Measurements from ENCODE around the gene CCDC88B.
A peak's percentile ranks its signal among the peaks of the same experiment; 100 is the strongest.

The CCDC88B gene

DNA sequence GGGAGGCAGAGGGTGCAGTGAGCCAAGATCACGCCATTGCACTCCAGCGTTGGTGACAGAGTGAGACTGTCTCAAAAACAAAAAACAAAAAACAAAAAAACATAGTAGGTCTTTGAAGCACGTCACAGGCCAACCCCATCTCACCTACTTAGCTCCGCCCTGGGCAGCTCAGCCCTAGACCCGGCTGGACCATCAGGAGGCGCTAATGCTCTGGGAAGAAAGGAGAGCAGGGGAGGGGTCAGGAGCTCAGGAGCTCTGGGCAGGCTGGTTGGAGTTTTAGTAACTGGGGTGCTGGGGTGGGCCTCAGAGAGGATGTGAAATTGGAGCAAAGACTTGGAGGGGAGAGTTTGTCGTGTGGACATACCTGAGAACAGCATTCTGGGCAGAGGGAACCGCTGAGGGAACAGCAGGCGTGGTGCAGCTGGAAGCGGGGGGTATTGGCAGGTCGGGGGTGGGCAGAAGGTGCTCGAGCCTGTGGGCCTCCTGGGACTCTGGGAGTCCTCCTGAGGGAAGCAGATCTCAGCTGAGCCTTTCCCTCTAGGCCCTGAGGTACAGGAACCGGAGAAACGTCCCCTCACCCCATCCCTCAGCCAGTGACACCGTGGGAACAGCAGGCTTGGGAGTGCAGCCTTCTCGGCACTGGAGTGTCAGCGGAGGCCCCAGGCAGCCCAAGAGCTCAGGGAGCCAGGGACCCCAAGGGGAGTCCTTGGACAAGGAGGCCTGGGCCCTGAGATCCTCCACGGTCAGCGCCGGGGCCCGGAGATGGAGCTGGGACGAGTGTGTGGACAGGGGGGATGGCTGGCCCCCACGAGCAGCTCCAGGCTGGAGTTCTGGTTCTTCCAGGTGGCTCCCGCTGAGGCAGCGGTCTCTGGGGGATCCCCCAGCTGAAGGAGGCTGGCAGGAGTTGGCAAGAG is 16.8 kb downstream of the CCDC88B start:
- Histone ChIP-seq H3K4me1 (ENCODE audit: control insufficient read depth, low read depth, low read length) (peaks cover 10% of the 10 kb centered on the region), H3K18ac (ENCODE audit: low read length) (no peak overlapping the region), H4K5ac (ENCODE audit: low read length) (no peak overlapping the region), H3K79me2 (ENCODE audit: control insufficient read depth, insufficient read depth, low read length) (no peaks in the 10 kb centered on the region), H3K4ac (ENCODE audit: low read depth, low read length) (no peak overlapping the region), H3K23ac (ENCODE audit: low read length) (no peak overlapping the region), H2BK5ac (ENCODE audit: low read length) (no peak overlapping the region), H3K56ac (ENCODE audit: low read length) (peak overlapping the region; percentile 58), H4K8ac (ENCODE audit: low read depth, low read length) (no peak overlapping the region), H3K27ac (ENCODE audit: low read depth, low read length) (no peak overlapping the region), H2AK5ac (ENCODE audit: low read length) (no peak overlapping the region), H3K27me3 (ENCODE audit: insufficient read depth, low read length, poor library complexity) (no peaks in the 10 kb centered on the region), H3K4me2 (ENCODE audit: low read length) (no peak overlapping the region), H3K9ac (ENCODE audit: low read length) (peak overlapping the region; percentile 23), H2BK15ac (replicated peaks; ENCODE audit: low read depth) (no peak overlapping the region), H3K36me3 (ENCODE audit: control insufficient read depth, insufficient read depth, low read length) (no peaks in the 10 kb centered on the region), H3K4me3 (ENCODE audit: low read length) (no peak overlapping the region), H3K79me1 (ENCODE audit: low read length) (peaks cover 4% of the 10 kb centered on the region), H2BK120ac (ENCODE audit: low read depth, low read length) (no peak overlapping the region)
- peak; percentile 94 for DNase-seq
- no CpG with 5 or more reads among the region's 25 CpGs for WGBS (ENCODE audit: extremely low coverage, insufficient coverage, low lambda C conversion rate)

DNA sequence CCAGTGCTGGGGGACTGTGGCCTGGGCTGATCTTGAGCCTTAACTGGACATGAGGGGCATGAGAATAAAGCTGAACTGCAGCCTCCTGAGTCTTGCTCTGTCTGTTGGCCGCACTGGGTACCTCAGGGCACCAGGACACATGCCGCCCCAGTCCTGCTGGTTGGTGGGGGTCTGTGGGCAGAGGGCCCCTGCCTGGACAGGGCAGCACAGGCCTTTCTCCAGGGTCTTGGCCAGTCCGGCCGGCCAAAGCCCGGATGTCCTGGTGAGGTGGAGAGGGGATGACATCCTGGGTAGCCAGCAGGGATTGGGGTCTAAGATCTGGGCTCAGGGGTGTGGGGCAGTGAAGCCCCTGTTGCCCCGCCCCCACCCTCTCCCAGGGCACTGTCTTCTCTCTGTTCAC is 17.4 kb downstream of the CCDC88B start:
- no peak overlapping the region for H3K23ac ChIP-seq (ENCODE audit: low read length)
- H3K27ac ChIP-seq (ENCODE audit: low read depth, low read length) = no peak overlapping the region

DNA sequence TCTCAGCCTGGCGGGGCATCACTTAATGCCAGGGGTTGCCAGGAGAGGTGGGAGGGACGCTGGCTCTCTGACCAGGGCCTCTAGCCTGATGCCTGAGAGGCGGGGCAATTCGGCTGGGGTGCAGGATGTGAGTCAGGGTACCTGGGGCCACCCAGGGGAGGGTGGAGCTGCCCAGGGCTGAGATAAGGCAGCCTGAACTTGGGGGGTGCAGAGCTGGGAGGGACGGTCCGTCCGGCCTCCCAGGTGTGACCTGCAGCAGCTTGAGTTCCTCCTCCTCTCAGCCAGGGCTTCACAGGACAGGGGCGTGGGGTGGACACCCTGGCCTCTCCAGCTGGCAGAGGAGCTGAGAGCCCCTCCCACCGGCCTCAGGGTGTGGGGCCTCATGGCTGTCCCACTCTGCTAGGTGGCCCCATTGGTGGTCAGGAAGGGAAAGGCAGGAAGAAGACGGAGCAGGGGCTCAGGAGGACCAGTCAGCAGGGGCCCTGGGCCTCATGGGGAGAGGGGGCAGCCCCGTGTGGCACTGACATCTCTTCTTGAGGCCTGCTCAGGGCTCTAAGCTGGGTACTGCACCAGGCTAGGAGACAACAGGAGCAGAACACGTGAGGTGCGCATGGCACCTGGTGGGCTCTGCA is 18.0 kb downstream of the CCDC88B start:
- no peaks in the 10 kb centered on the region for H3K79me2 ChIP-seq (ENCODE audit: control insufficient read depth, insufficient read depth, low read length)
- WGBS (ENCODE audit: extremely low coverage, insufficient coverage, low lambda C conversion rate) = no CpG with 5 or more reads among the region's 13 CpGs
- no peak overlapping the region for H4K8ac ChIP-seq (ENCODE audit: low read depth, low read length)
- H3K79me1 ChIP-seq (ENCODE audit: low read length) = peaks cover 4% of the 10 kb centered on the region
- no peak overlapping the region for H3K4ac ChIP-seq (ENCODE audit: low read depth, low read length)
- H3K27me3 ChIP-seq (ENCODE audit: insufficient read depth, low read length, poor library complexity) = no peaks in the 10 kb centered on the region
- H3K56ac ChIP-seq (ENCODE audit: low read length) = peak overlapping the region; percentile 85
- no peak overlapping the region for H2BK5ac ChIP-seq (ENCODE audit: low read length)
- H2BK120ac ChIP-seq (ENCODE audit: low read depth, low read length) = no peak overlapping the region
- H3K23ac ChIP-seq (ENCODE audit: low read length) = no peak overlapping the region
- no peak overlapping the region for H3K27ac ChIP-seq (ENCODE audit: low read depth, low read length)
- H3K36me3 ChIP-seq (ENCODE audit: control insufficient read depth, insufficient read depth, low read length) = no peaks in the 10 kb centered on the region
- H4K5ac ChIP-seq (ENCODE audit: low read length) = no peak overlapping the region
- no peak for DNase-seq
- H2BK15ac ChIP-seq (replicated peaks; ENCODE audit: low read depth) = no peak overlapping the region
- H3K4me2 ChIP-seq (ENCODE audit: low read length) = no peak overlapping the region
- peak overlapping the region; percentile 92 for H3K9ac ChIP-seq (ENCODE audit: low read length)
- H2AK5ac ChIP-seq (ENCODE audit: low read length) = no peak overlapping the region
- H3K18ac ChIP-seq (ENCODE audit: low read length) = no peak overlapping the region
- no peak overlapping the region for H3K4me3 ChIP-seq (ENCODE audit: low read length)
- H3K4me1 ChIP-seq (ENCODE audit: control insufficient read depth, low read depth, low read length) = peaks cover 10% of the 10 kb centered on the region

More for the DNA sequence above, 17.4 kb downstream of the CCDC88B start:
- Histone ChIP-seq H3K4me2 (ENCODE audit: low read length) (no peak overlapping the region), H3K56ac (ENCODE audit: low read length) (peak overlapping the region; percentile 85), H2BK120ac (ENCODE audit: low read depth, low read length) (no peak overlapping the region), H4K5ac (ENCODE audit: low read length) (no peak overlapping the region), H3K79me1 (ENCODE audit: low read length) (peaks cover 4% of the 10 kb centered on the region), H3K4ac (ENCODE audit: low read depth, low read length) (no peak overlapping the region), H2BK15ac (replicated peaks; ENCODE audit: low read depth) (no peak overlapping the region), H3K36me3 (ENCODE audit: control insufficient read depth, insufficient read depth, low read length) (no peaks in the 10 kb centered on the region), H3K4me3 (ENCODE audit: low read length) (no peak overlapping the region), H2BK5ac (ENCODE audit: low read length) (no peak overlapping the region), H3K27me3 (ENCODE audit: insufficient read depth, low read length, poor library complexity) (no peaks in the 10 kb centered on the region), H3K9ac (ENCODE audit: low read length) (no peak overlapping the region), H3K18ac (ENCODE audit: low read length) (no peak overlapping the region), H2AK5ac (ENCODE audit: low read length) (no peak overlapping the region), H4K8ac (ENCODE audit: low read depth, low read length) (no peak overlapping the region), H3K4me1 (ENCODE audit: control insufficient read depth, low read depth, low read length) (peaks cover 10% of the 10 kb centered on the region), H3K79me2 (ENCODE audit: control insufficient read depth, insufficient read depth, low read length) (no peaks in the 10 kb centered on the region)
- no CpG with 5 or more reads among the region's 6 CpGs for WGBS (ENCODE audit: extremely low coverage, insufficient coverage, low lambda C conversion rate)
- no peak for DNase-seq

DNA sequence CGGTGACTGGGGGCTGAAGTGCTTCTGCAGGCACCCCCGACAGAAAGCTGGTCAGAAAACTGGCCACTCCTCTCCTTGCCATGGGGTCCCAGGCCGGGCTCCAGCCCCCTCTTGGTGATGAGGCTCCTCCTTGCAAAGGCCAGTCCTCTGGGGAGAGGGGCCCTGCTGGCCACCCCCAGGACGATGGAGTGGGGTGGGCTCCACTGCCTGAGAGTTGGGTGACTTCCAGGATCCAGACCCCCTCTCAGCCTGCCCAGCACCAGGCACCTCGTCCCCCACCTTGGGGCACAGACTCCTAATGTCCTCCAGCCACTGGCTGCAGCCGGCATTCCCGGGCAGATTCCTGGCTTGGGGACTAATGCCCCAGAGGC is 18.5 kb downstream of the CCDC88B start:
- H3K79me1 ChIP-seq (ENCODE audit: low read length) = peaks cover 4% of the 10 kb centered on the region
- H3K4me3 ChIP-seq (ENCODE audit: low read length) = no peak overlapping the region
- H3K9ac ChIP-seq (ENCODE audit: low read length) = peak overlapping the region; percentile 92
- H3K79me2 ChIP-seq (ENCODE audit: control insufficient read depth, insufficient read depth, low read length) = no peaks in the 10 kb centered on the region
- H3K27me3 ChIP-seq (ENCODE audit: insufficient read depth, low read length, poor library complexity) = no peaks in the 10 kb centered on the region
- no peak for DNase-seq
- H2BK120ac ChIP-seq (ENCODE audit: low read depth, low read length) = no peak overlapping the region
- no peak overlapping the region for H4K5ac ChIP-seq (ENCODE audit: low read length)
- peaks cover 10% of the 10 kb centered on the region for H3K4me1 ChIP-seq (ENCODE audit: control insufficient read depth, low read depth, low read length)
- peak overlapping the region; percentile 14 for H3K4me2 ChIP-seq (ENCODE audit: low read length)
- WGBS (ENCODE audit: extremely low coverage, insufficient coverage, low lambda C conversion rate) = no CpG with 5 or more reads among the region's 7 CpGs
- H2BK15ac ChIP-seq (replicated peaks; ENCODE audit: low read depth) = no peak overlapping the region
- H3K56ac ChIP-seq (ENCODE audit: low read length) = peak overlapping the region; percentile 85
- no peak overlapping the region for H3K4ac ChIP-seq (ENCODE audit: low read depth, low read length)
- peak overlapping the region; percentile 41 for H3K18ac ChIP-seq (ENCODE audit: low read length)
- H3K27ac ChIP-seq (ENCODE audit: low read depth, low read length) = peak overlapping the region; percentile 48
- no peaks in the 10 kb centered on the region for H3K36me3 ChIP-seq (ENCODE audit: control insufficient read depth, insufficient read depth, low read length)
- H2BK5ac ChIP-seq (ENCODE audit: low read length) = no peak overlapping the region
- H3K23ac ChIP-seq (ENCODE audit: low read length) = no peak overlapping the region
- no peak overlapping the region for H2AK5ac ChIP-seq (ENCODE audit: low read length)
- H4K8ac ChIP-seq (ENCODE audit: low read depth, low read length) = no peak overlapping the region

DNA sequence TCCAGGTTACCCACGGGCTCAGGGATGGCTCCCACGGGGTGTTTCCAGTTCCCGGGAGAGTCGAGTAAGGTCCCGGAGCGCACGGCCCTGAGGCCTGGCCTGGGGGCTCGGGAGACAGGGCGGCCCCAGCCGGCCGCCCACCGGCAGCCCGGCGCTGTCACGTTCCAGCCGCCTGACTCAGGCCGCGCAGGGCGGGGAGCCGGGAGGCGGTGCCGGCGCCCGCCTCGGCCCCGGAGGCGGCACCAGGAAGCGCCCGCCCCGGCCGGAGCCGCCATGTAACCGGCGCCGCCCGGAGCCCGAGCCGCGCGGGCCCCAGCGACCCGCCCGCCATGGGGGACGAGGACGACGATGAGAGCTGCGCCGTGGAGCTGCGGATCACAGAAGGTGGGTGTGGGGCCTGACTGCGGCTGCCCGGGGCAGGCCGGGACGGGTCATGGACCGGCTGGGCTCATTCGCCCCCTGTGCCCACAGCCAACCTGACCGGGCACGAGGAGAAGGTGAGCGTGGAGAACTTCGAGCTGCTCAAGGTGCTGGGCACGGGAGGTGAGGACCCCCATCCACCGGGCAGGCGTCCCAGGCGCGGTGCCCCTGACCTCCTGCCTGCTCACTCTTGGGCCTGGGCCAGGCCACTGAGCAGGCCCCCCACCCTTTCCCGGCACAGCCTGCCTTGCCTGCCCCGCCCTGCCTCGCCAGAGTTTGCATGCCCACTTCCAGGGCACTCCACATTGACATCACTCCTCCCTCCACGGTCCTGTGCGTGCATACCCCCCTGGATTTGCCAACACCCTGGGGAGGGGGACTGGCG is 19.1 kb downstream of the CCDC88B start, which contains the start of gene RPS6KA4:
Gene RPS6KA4 (plus strand): TSS at position 256 of the 805 bp plus-strand sequence. CDS start 74 bp downstream, at position 330.
- H3K79me2 ChIP-seq (ENCODE audit: control insufficient read depth, insufficient read depth, low read length) = no peaks in the 10 kb centered on the region
- DNase-seq = peak; percentile 74

More for the DNA sequence above, 19.1 kb downstream of the CCDC88B start, which contains the start of gene RPS6KA4:
- no CpG with 5 or more reads among the region's 70 CpGs for WGBS (ENCODE audit: extremely low coverage, insufficient coverage, low lambda C conversion rate)
- no peak within 1 kb of the TSS for H2AK5ac ChIP-seq (ENCODE audit: low read length)
- peak within 1 kb of the TSS; percentile 81 for H3K4me3 ChIP-seq (ENCODE audit: low read length)
- H4K5ac ChIP-seq (ENCODE audit: low read length) = no peak within 1 kb of the TSS
- no peaks in the 10 kb centered on the region for H3K27me3 ChIP-seq (ENCODE audit: insufficient read depth, low read length, poor library complexity)
- peak within 1 kb of the TSS; percentile 83 for H2BK5ac ChIP-seq (ENCODE audit: low read length)
- peak within 1 kb of the TSS; percentile 48 for H3K27ac ChIP-seq (ENCODE audit: low read depth, low read length)
- H3K4me1 ChIP-seq (ENCODE audit: control insufficient read depth, low read depth, low read length) = peaks cover 10% of the 10 kb centered on the region
- H2BK120ac ChIP-seq (ENCODE audit: low read depth, low read length) = no peak within 1 kb of the TSS
- H3K4me2 ChIP-seq (ENCODE audit: low read length) = peak within 1 kb of the TSS; percentile 86
- peaks cover 4% of the 10 kb centered on the region for H3K79me1 ChIP-seq (ENCODE audit: low read length)
- H3K18ac ChIP-seq (ENCODE audit: low read length) = peak within 1 kb of the TSS; percentile 41
- H4K8ac ChIP-seq (ENCODE audit: low read depth, low read length) = no peak within 1 kb of the TSS
- no peak within 1 kb of the TSS for H2BK15ac ChIP-seq (replicated peaks; ENCODE audit: low read depth)
- H3K36me3 ChIP-seq (ENCODE audit: control insufficient read depth, insufficient read depth, low read length) = no peaks in the 10 kb centered on the region
- peak within 1 kb of the TSS; percentile 92 for H3K9ac ChIP-seq (ENCODE audit: low read length)
- peak within 1 kb of the TSS; percentile 26 for H3K4ac ChIP-seq (ENCODE audit: low read depth, low read length)
- peak within 1 kb of the TSS; percentile 94 for H3K23ac ChIP-seq (ENCODE audit: low read length)
- H3K56ac ChIP-seq (ENCODE audit: low read length) = peak within 1 kb of the TSS; percentile 98

All from mesendoderm (in vitro differentiated cells).